ENCODE data around the gene RRP9.

Gene RRP9

DNA sequence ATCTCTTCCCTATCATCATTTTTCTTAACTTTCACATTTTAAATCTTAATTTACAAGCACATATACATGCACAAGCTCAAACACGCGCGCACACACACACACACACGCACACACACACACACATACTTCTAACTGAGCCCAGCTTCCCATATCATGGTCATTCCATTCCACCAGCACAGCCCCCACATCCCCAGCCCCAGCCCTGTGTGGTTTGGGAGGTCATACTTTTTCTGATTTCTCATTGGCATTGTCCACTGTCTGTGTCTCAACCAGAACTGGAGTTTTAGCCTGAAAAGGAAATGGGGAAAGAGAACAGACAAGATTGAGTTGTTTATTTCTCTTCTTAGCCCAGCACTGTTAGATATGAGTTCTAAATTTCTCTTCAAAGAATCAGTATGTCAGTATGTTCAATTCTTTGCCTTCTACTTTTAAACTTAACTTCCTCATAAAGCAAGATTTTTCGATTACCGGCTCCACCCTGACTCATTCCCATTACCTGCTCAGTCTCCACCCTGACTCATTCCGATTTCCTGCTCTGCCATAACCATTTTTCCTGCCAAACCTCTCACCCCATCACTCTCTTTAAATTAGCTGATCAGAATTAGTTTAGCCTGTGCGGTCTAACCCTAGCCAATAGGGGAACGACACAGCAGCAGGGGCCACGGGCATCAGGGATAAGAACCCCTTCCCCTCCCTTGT lies 44.9 kb downstream of the RRP9 start:
- DNase-seq = no peak

DNA sequence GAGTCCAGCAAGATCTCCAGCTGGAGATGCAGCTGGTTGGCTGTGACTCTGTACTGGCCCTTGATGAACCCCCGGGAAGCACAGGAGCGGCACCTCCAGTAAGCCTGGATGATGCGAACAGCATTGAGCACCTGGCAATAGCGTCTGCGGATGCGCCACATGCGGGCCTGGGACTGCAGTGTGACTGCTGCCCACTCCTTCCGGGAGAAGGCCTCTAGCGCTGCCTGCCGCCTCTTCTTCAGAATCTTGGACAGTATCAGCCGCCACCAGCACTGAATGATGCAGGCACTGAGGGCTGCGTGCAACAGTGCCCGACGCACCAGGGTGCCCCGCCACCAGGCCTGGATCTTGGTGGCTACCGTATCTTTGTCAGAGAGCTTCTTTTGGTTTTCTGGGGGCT lies 46.8 kb downstream of the RRP9 start:
- no peak for DNase-seq

DNA sequence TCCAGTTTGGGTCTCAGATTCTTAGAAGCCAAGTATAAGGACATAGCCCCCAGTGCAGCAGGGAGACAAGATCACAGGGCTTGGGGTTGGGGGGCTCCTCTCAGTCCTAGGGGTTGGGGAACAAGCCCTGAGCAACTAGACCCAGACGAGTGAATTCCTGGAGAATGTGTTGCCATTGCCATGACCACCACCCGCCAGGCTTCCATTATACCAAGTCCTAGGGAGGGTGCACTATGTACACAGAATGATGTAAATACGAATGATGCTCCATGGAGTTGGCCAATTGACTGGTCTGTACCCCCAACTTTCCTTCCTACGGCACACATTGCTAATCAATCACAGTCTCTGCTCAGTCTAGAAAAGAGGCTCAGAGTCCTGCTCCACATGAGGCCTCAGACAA lies 47.3 kb downstream of the RRP9 start:
- no peak for DNase-seq

DNA sequence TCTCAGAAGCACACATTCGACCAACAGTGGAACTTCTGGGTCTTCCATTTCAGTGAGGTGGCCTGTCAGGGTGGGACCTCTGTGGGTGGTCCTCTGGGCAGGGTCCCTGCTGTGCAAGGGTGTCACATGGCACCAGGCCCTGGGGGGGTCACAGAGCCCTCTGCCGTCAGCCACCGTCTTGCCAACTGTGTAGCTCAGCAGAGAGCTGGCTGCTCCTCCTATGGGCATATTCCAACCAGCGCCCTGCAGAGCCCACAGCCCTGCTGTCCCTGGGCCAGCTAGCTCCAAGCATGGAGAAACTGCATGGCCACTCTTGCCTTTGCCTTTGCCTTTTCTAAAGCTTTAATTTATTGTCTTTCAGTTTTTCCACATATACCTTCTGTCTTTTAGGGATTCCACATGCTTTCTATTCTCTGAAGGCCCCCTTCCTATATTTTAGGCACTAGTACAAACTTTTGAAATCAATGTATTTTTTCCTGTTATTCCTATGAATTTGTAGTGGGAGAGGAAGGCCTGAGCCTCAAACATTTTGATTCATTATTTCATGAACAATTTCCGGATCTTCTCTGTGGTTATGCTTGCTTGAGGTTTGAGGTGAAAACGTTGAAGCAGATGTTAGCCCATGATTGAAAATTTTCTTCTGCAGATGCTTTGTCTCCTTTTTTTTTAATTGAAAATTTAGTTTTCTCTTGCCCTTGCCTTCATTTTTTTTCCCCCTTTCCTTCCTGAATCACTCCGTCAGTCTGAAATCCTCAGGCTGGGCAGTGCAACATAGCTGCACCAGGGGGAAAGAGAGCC lies 50.3 kb downstream of the RRP9 start:
- no peak for DNase-seq

DNA sequence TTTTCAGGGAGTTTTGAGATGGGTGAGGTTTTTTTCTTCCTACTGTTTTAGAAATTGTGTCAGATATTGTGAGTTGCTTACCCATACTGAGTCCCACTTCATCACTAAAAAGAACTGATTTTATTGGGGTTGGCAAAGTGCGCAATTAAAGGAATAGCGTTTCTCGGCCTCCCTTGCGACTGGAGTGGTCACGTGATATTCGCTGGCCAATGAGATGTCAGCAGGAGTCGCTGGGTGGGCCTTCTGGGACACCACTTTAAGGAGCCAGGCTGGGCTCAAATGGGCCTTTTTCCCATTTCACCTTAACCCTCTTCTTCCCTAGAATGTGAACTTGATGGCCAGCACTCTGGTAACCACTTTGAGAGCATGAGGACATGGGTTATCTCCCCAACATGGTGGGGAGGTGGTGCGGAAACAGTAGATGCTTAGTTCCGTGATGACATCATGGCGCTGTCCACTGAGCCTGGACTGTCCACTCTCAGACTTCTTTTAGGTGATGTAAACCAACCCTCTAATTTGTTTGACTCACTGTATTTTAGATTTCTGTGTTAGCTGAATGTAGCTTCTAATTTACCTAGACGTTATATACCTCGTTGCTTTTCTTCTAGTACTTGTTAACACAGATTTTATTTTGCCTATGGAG lies 53.1 kb downstream of the RRP9 start:
- no peak for DNase-seq

DNA sequence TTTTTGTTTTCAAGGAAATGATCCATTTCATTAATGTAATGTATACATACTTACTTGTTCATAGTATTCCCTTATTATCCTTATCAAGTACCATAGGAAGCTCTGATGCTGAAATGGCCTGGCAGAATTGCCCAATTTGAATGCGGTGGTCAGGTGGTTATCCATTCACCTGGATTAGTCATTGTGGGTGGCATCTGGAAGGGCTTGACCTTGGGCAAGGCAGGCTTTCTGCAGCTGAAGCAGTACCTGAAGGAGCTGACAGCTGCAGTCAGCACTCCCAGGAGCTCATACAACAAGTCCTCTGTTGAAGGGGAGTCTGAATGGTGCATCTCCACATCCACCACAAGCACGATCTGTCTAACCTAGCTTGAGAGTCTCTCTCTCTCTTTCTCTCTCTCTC lies 54.1 kb downstream of the RRP9 start:
- DNase-seq = no peak

DNA sequence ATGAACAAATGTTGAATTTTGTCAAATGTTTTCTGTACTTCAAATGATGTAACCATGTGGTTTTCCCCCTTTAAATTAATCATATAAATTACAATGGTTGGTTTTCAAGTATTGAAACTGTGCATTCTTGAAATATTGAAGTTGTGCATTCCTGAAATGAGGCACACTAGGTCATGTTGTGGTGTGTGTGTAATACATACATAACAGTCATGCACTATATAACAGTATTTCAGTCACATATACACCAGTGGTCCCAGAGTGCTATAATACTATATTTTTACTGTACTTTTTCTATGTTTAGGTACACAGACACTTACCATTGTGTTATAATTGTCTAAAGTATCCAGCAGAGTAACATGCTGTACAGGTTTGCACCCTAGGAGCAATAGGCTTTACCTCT lies 55.3 kb downstream of the RRP9 start:
- no peak for DNase-seq
